Thyroid gland (tissue), 4 donors: ENCODE results near the gene ADGRF3.

Experiments
- POLR2A ChIP-seq, 2 donors: fragments of 450-650 bp; IDR thresholded peaks; one replicate each; pipeline ENCODE4 v1.6.1; 2017; ENCODE audit warnings: antibody characterized with exemption in 2 of 2, mild to moderate bottlenecking in 2 of 2, moderate library complexity in 1 of 2
- TF ChIP-seq, protein P1 (sequence below), 6 experiments: fragments of 200-600 bp in 3 of 6; fragments of 450-650 bp in 3 of 6; sonication (generic) in 3 of 6; IDR thresholded peaks; one replicate each; pipeline ENCODE4 v1.5.1; 2016 to 2019; ENCODE audit warnings: antibody characterized with exemption in 6 of 6, mild to moderate bottlenecking in 2 of 6, inconsistent platforms in 1 of 6, moderate library complexity in 1 of 6

- TF ChIP-seq, protein P1, sequence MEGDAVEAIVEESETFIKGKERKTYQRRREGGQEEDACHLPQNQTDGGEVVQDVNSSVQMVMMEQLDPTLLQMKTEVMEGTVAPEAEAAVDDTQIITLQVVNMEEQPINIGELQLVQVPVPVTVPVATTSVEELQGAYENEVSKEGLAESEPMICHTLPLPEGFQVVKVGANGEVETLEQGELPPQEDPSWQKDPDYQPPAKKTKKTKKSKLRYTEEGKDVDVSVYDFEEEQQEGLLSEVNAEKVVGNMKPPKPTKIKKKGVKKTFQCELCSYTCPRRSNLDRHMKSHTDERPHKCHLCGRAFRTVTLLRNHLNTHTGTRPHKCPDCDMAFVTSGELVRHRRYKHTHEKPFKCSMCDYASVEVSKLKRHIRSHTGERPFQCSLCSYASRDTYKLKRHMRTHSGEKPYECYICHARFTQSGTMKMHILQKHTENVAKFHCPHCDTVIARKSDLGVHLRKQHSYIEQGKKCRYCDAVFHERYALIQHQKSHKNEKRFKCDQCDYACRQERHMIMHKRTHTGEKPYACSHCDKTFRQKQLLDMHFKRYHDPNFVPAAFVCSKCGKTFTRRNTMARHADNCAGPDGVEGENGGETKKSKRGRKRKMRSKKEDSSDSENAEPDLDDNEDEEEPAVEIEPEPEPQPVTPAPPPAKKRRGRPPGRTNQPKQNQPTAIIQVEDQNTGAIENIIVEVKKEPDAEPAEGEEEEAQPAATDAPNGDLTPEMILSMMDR (IDR thresholded peaks at IDR 0.05): no peak
- TF ChIP-seq POLR2A (IDR thresholded peaks at IDR 0.05): no peak
These were observed 53.9 kb downstream of the ADGRF3 start for GRCh38 chr2:26292646-26293045.
